ENCODE measurements around the gene PPM1H. TPM values are rescaled to one million over a fixed set of nuclear protein-coding genes. Genes with fewer than 3 reads are reported as not detected.

PPM1H gene
- total RNA-seq, 6 experiments from 2014 or later = 7.0 to 20.9 (median 8.4) TPM

GRCh38 chr12:62785941-62786559, 148.9 kb downstream of the PPM1H start:
- Mint-ChIP-seq H3K4me3 (peak overlapping the region; percentile 60), H3K4me1 (ENCODE audit: low read depth) (peaks cover 58% of the 10 kb centered on the region), H3K27me3 (ENCODE audit: insufficient read depth) (no peaks in the 10 kb centered on the region), H3K27ac (peak overlapping the region; percentile 89), H3K36me3 (ENCODE audit: low read depth) (no peaks in the 10 kb centered on the region; the same call in 1 of the 2 replicates), H3K9me3 (no peaks in the 10 kb centered on the region)
- no peak for TF ChIP-seq CTCF (IDR thresholded peaks at IDR 0.05)
- peak; percentile 90 for DNase-seq

GRCh38 chr12:62784576-62784975, 150.4 kb downstream of the PPM1H start:
- no peaks in the 10 kb centered on the region; the same call in 1 of the 2 replicates for H3K36me3 Mint-ChIP-seq (ENCODE audit: low read depth)
- H3K27ac Mint-ChIP-seq = peak overlapping the region; percentile 89; the same call in 1 of the 2 replicates
- H3K4me1 Mint-ChIP-seq (ENCODE audit: low read depth) = peaks cover 57% of the 10 kb centered on the region
- TF ChIP-seq CTCF (IDR thresholded peaks at IDR 0.05) = no peak
- no peaks in the 10 kb centered on the region for H3K9me3 Mint-ChIP-seq
- H3K27me3 Mint-ChIP-seq (ENCODE audit: insufficient read depth) = no peaks in the 10 kb centered on the region
- peak; percentile 41 for DNase-seq
- no peak overlapping the region for H3K4me3 Mint-ChIP-seq

- Mint-ChIP-seq H3K9me3 (no peaks in the 10 kb centered on the region), H3K36me3 (ENCODE audit: low read depth) (no peaks in the 10 kb centered on the region; the same call in 1 of the 2 replicates), H3K27me3 (ENCODE audit: insufficient read depth) (no peaks in the 10 kb centered on the region), H3K4me3 (no peak overlapping the region), H3K4me1 (ENCODE audit: low read depth) (peaks cover 52% of the 10 kb centered on the region), H3K27ac (peak overlapping the region; percentile 89; the same call in 1 of the 2 replicates)
- no peak for DNase-seq
- no peak for TF ChIP-seq CTCF (IDR thresholded peaks at IDR 0.05)
Observed at GRCh38 chr12:62783881-62784280, 151.1 kb downstream of the PPM1H start.

GRCh38 chr12:62781136-62781880, 153.6 kb downstream of the PPM1H start:
- no peaks in the 10 kb centered on the region for H3K9me3 Mint-ChIP-seq
- TF ChIP-seq CTCF (IDR thresholded peaks at IDR 0.05) = no peak
- H3K4me1 Mint-ChIP-seq (ENCODE audit: low read depth) = peaks cover 28% of the 10 kb centered on the region
- no peaks in the 10 kb centered on the region for H3K27me3 Mint-ChIP-seq (ENCODE audit: insufficient read depth)
- no peaks in the 10 kb centered on the region for H3K36me3 Mint-ChIP-seq (ENCODE audit: low read depth)
- DNase-seq = no peak
- H3K4me3 Mint-ChIP-seq = no peak overlapping the region
- no peak overlapping the region for H3K27ac Mint-ChIP-seq

- TF ChIP-seq CTCF (IDR thresholded peaks at IDR 0.05) = no peak
- no peak for DNase-seq
- Mint-ChIP-seq H3K4me1 (ENCODE audit: low read depth) (peaks cover 10% of the 10 kb centered on the region), H3K9me3 (no peaks in the 10 kb centered on the region), H3K27ac (no peak overlapping the region), H3K27me3 (ENCODE audit: insufficient read depth) (no peaks in the 10 kb centered on the region), H3K4me3 (no peak overlapping the region), H3K36me3 (ENCODE audit: low read depth) (no peaks in the 10 kb centered on the region)
Observed at GRCh38 chr12:62779488-62779887, 155.5 kb downstream of the PPM1H start.

Measured in HFFc6 (cell line).